Measurements from ENCODE around the gene OLFM2. TPM values are rescaled to one million over a fixed set of nuclear protein-coding genes. Genes with fewer than 3 reads are reported as not detected.

The OLFM2 gene
- total and polyA plus RNA-seq, 9 of the 15 experiments (the other 6 are each of a cell fraction or from before 2014, with no cell fraction given), result 0.10 to 0.33 (median 0.23) TPM; not detected in 4

- TF ChIP-seq JUN (IDR thresholded peaks at IDR 0.05; ENCODE audit: borderline replicate concordance, low read depth, low read length), result no peak
- TF ChIP-seq JUN (CRISPR knock-in tag; IDR thresholded peaks at IDR 0.05; ENCODE audit: borderline replicate concordance), result no peak
- no peak for TF ChIP-seq RBM22 (IDR thresholded peaks at IDR 0.05; ENCODE audit: low read depth, low read length, poor library complexity, severe bottlenecking)
- TF ChIP-seq PHF20 (IDR thresholded peaks at IDR 0.05; ENCODE audit: partially characterized antibody), result peak; percentile 94
- 0 out of 2 replicates have a peak, but pooled peaks have one; percentile 50 for TF ChIP-seq NR1H2 (CRISPR knock-in tag; IDR thresholded peaks at IDR 0.05)
- peak; percentile 97 for TF ChIP-seq SUPT5H (IDR thresholded peaks at IDR 0.05)
- no peak for TF ChIP-seq ILF3 (IDR thresholded peaks at IDR 0.05; ENCODE audit: borderline replicate concordance)
- no peak for TF ChIP-seq ZFP30 (CRISPR knock-in tag; IDR thresholded peaks at IDR 0.05; ENCODE audit: borderline replicate concordance)
- TF ChIP-seq PBX2 (CRISPR knock-in tag; IDR thresholded peaks at IDR 0.05; ENCODE audit: low read depth), result no peak
- no peak for TF ChIP-seq PBX2 (tag; conservative IDR thresholded peaks at IDR 0.05; ENCODE audit: low read depth)
- peak; percentile 93 for TF ChIP-seq RBBP5 (IDR thresholded peaks at IDR 0.05; ENCODE audit: borderline replicate concordance, insufficient read depth, low read length, poor library complexity, severe bottlenecking)
- no peak for TF ChIP-seq ZNF77 (CRISPR knock-in tag; IDR thresholded peaks at IDR 0.05)
- no peak for TF ChIP-seq PCBP2 (IDR thresholded peaks at IDR 0.05; ENCODE audit: low read depth, low read length, poor library complexity, severe bottlenecking)
- TF ChIP-seq SMARCE1 (IDR thresholded peaks at IDR 0.05), result no peak
- no peak for TF ChIP-seq TAF7 (tag; IDR thresholded peaks at IDR 0.05)
- TF ChIP-seq KLF10 (CRISPR knock-in tag; IDR thresholded peaks at IDR 0.05), result no peak
- TF ChIP-seq CHAMP1 (IDR thresholded peaks at IDR 0.05), result no peak
- TF ChIP-seq GATAD2A (IDR thresholded peaks at IDR 0.05), result no peak
- TF ChIP-seq CREB1 (IDR thresholded peaks at IDR 0.05), result 0 out of 2 replicates have a peak, but pooled peaks have one; percentile 19
- no peak for TF ChIP-seq CREB1 (CRISPR knock-in tag; IDR thresholded peaks at IDR 0.05)
- TF ChIP-seq NUFIP1 (IDR thresholded peaks at IDR 0.05; ENCODE audit: partially characterized antibody), result no peak
- TF ChIP-seq KDM5B (IDR thresholded peaks at IDR 0.05; ENCODE audit: insufficient replicate concordance, low read depth, low read length), result peak; percentile 88
- 0 out of 2 replicates have a peak, but pooled peaks have one; percentile 7 for TF ChIP-seq ZNF511 (CRISPR knock-in tag; IDR thresholded peaks at IDR 0.05)
Observed at GRCh38 chr19:9827289-9828238, 108.8 kb downstream of the OLFM2 start, which contains the start of gene UBL5 (continued).
